ENCODE results near the gene SRPX.

Gene SRPX

DNA sequence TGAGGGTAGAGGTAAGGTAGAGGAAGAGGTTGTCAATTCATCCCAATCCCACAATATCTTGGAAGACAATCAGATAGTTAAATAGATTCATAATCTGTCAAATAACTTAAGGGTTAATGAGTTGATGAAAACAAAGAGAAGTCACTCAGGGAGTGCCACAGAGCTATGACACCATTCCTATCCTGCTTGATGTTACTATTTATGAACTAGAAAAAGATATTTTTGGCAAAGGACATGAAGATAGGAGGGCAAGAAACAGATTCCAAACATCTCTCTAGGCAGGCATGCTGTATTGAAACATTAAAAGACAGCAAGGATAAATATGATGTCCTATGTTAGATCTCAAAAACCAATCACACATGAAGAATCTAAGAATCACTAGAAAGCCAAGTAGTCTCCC, 3.5 kb upstream of the SRPX start:
- DNase-seq (ENCODE audit: low read depth) = no peak
- TF ChIP-seq CTCF (IDR thresholded peaks at IDR 0.05; ENCODE audit: low read depth, low read length, missing control alignments) = no peak
- no peak overlapping the region for H3K4me3 ChIP-seq (ENCODE audit: low read depth, low read length)

DNA sequence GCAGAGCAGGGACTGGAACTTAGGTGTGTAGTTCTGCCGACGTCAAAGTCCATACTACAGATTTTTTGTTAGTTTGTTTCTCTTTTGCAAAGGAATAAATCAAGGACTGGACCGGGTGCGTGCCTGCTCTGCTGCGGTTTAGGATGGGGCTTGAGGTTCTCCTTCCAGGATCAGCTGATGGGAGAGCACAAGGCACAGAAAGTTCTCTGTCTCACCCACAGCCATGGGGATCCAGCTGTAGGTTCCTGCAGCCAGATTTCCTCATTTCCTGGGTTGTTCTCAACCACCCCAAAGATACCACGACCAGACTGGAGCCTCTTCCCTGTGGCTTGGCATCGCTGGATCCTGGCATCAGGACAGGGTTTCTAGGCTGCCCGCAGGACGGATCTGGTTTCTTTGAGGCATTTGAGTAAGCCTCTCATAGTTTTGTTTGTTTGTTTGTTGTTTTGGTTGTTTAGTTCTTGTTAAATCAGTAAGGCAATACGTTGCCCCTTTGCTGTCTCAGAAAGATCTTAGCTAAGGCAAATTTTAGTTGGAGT, 789 bp upstream of the SRPX start:
- TF ChIP-seq CTCF (IDR thresholded peaks at IDR 0.05; ENCODE audit: low read depth, low read length, missing control alignments) = no peak
- no peak overlapping the region for H3K4me3 ChIP-seq (ENCODE audit: low read depth, low read length)
- no peak for DNase-seq (ENCODE audit: low read depth)

DNA sequence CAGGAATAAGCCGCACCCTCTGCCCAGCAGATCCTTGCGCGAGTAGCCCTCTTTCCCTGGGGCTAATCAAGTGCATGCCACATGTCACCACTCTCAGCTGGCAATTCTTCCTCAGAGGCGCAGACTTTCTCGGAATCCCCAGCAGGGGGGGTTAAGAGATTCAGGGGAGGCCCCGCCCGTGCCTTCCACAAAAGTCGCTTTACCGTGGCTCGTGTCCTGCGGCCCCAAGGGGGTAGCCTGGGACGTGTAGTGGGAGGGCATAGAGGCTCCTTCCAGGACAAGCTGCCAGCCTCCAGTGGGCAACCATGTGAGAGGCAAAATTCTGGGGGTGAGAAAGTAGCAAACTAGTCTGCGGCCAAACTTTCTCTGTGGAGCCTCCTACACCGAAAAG, 652 bp downstream of the SRPX start:
- no peak overlapping the region for H3K4me3 ChIP-seq (ENCODE audit: low read depth, low read length)
- peak; percentile 11 for TF ChIP-seq CTCF (IDR thresholded peaks at IDR 0.05; ENCODE audit: low read depth, low read length, missing control alignments)
- DNase-seq (ENCODE audit: low read depth) = no peak

DNA sequence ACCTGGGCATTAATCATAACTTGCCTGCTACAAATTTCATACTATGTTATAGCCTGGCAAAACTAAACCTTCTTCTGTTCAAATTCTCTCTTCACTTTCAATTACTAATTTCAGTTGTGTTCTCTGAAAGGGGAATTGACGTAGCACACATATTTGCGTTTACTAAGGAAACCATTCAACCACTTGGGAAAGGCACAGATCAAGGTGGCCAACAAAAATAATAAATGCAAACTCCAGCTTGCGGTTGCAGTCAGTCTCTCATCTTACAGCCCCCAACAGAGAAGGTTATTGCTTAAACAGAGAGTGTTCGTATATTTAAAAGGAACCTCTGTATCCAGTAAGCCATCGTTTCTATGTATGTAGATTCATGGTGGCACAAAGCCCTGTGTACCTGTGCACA, 4.0 kb downstream of the SRPX start:
- no peak for DNase-seq (ENCODE audit: low read depth)
- H3K4me3 ChIP-seq (ENCODE audit: low read depth, low read length) = no peak overlapping the region
- no peak for TF ChIP-seq CTCF (IDR thresholded peaks at IDR 0.05; ENCODE audit: low read depth, low read length, missing control alignments)

DNA sequence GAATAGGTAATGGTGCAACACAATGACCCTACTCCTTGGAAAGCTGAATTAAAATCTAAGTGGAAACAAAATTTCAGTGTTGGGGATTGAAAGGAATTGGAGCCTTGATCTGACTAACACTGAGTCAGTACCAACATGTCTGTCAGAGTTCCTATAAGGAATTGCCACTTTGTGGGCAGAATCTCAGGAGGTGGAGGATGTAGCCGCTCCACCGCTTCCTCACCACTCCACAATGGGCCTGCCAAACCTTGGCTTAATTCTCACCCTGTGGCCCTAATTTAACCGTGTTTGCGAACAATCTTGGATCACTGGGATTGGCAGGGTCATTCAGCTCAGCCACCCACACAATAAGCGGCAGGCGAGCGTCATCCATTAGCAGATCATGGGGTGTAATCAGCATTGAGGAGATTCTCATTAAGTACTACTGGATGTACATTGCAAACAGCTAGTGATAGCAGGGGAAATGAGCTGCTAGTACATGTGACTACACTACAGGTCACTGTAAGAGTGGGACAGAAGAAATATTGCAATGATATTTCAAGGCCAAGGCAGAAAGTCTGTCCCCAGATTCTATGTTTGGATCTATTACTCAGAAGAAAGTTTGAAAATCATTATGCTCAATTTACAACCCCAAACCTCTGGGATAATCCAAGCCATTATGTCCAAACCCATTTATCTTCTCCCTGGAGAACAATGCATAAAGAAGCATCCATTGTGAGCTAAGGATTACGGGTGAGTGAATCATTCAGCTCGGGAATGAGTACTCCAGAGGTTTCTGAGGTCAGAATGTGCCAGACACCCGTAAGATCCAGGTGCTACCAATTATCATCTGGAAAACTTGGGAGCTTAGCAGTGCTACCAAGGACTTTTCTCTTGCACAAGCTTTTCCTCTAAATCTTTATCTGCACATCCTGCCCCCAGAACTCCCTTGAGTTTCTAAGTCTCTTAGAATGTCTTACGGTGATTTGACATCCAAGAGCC, 5.8 kb downstream of the SRPX start:
- no peak for DNase-seq (ENCODE audit: low read depth)
- H3K4me3 ChIP-seq (ENCODE audit: low read depth, low read length) = no peak overlapping the region
- no peak for TF ChIP-seq CTCF (IDR thresholded peaks at IDR 0.05; ENCODE audit: low read depth, low read length, missing control alignments)

DNA sequence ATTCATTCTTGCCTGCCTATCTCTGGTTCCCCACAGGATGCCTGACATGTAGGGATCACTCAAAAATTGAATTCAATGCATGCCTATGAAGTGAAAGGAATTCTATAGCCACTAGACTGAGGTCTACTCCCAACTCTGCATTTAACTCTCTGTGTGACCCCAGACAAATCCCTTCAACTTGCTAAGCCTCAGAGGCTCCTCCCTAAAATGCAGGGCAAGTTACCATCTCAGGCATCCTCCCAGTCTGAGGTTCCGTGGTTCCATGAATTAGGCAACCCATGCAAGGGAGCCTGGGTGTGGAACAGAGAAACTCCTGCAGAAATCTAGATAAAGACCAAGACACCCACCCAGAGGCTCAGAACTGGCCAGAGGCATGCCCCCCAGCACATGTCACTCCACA, 6.6 kb downstream of the SRPX start:
- no peak for DNase-seq (ENCODE audit: low read depth)
- TF ChIP-seq CTCF (IDR thresholded peaks at IDR 0.05; ENCODE audit: low read depth, low read length, missing control alignments) = no peak
- no peak overlapping the region for H3K4me3 ChIP-seq (ENCODE audit: low read depth, low read length)

Data from GM12864 (cell line).